BJ (cell line): ENCODE measurements around the gene GAK. TPM values are rescaled to one million over a fixed set of nuclear protein-coding genes. Genes with fewer than 3 reads are reported as not detected.

Experiments used
- CTCF ChIA-PET: fragments of 350-600 bp; formaldehyde crosslinking; extraction: SDS; loops from one replicate; lab custom pipeline; 2021; ENCODE audit warnings: antibody characterized with exemption, inconsistent platforms; lab: Yijun Ruan, JAX
- POLR2A ChIA-PET: fragments of 300-600 bp; sonication (Branson Sonifier 250); formaldehyde crosslinking; extraction: SDS; loops from one replicate; lab custom pipeline; 2021; ENCODE audit warnings: antibody characterized with exemption; lab: Charles Lee
- DNase-seq: peaks from one replicate; pipeline ENCODE4 v3.0.0-alpha.2; 2011; ENCODE audit warnings: low read depth
- H3K27me3 ChIP-seq: 2 replicates; pipeline ENCODE4 v1.6.0; 2011; ENCODE audit warnings: low read length; ENCODE audit not compliant: control insufficient read depth, insufficient read depth
- H3K36me3 ChIP-seq: 2 replicates; pipeline ENCODE4 v1.5.1; 2011; ENCODE audit warnings: low read length; ENCODE audit not compliant: control insufficient read depth, insufficient read depth
- H3K4me3 ChIP-seq: 2 replicates; pipeline ENCODE4 v1.5.1; 2011; ENCODE audit warnings: low read depth, mild to moderate bottlenecking, control low read depth, low read length
- polyA plus RNA-seq: library from polyadenylated mRNA; depleted of rRNA; stranded (reverse); fragments of >200 nt; gene quantifications from 2 replicates; pipeline ENCODE4 v1.2.3, GENCODE V29; 2011
- TF ChIP-seq, protein P1 (sequence below): IDR thresholded peaks from 2 replicates; pipeline ENCODE4 v1.5.1; 2011; ENCODE audit warnings: low read depth, mild to moderate bottlenecking, control low read depth, inconsistent platforms, low read length, moderate library complexity; ENCODE audit not compliant: insufficient read depth

GAK gene
- polyA plus RNA-seq, 1 experiment, result 26.3 TPM

GRCh38 chr4:821181-821591 is 110.9 kb downstream of the GAK start:
- Histone ChIP-seq H3K27me3 (peaks cover 32% of the 10 kb centered on the region), H3K4me3 (no peak overlapping the region), H3K36me3 (no peaks in the 10 kb centered on the region)
- ChIA-PET POLR2A (no interaction called here), CTCF (no interaction called here)
- no peak for DNase-seq
- TF ChIP-seq, protein P1, sequence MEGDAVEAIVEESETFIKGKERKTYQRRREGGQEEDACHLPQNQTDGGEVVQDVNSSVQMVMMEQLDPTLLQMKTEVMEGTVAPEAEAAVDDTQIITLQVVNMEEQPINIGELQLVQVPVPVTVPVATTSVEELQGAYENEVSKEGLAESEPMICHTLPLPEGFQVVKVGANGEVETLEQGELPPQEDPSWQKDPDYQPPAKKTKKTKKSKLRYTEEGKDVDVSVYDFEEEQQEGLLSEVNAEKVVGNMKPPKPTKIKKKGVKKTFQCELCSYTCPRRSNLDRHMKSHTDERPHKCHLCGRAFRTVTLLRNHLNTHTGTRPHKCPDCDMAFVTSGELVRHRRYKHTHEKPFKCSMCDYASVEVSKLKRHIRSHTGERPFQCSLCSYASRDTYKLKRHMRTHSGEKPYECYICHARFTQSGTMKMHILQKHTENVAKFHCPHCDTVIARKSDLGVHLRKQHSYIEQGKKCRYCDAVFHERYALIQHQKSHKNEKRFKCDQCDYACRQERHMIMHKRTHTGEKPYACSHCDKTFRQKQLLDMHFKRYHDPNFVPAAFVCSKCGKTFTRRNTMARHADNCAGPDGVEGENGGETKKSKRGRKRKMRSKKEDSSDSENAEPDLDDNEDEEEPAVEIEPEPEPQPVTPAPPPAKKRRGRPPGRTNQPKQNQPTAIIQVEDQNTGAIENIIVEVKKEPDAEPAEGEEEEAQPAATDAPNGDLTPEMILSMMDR, result no peak

DNA sequence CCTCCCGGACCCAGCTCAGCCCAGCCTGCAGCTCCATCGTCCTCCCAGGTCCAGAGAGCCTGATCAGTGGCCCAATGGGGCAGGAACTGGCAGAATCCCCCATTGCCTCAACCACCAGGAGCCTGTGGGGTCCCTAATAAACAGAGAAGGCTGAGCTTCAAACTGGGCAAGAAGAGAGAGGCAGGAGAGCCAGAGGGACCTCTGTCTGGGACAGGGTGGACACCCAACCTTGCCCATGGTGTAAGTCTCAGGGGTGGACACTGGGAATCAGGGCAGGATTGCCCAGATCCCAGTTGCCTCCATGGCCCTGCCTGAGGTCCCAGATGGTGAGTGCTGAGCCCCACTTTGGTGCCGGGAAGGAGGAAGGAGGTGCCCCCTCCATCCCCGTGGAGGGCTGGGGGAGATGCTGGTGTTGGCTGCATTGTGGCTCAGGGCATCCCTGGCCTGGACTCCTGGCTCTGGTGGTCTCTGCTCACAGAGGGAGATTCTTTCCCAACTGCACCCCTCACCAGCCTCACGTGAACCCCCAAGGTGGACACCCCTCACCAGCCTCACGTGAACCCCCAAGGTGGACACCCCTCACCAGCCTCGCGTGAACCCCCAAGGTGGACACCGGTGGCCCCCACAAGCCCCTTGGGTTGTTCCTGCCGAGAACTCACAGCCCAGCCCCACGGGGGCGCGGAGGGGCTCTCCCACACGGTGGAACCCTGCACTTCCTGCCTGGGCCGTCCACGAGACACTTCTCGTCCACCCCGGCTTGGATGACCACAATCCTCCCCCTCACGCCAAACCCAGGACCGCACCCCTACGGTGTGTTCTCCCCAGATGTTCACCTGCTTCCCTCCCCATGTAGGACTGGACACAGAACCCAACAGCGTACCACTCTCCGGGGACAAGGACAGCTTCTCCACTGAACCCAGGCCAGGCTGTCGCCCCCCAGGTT is 111.6 kb downstream of the GAK start:
- H3K27me3 ChIP-seq, result peaks cover 32% of the 10 kb centered on the region
- no peak for DNase-seq
- ChIA-PET CTCF (no interaction called here), POLR2A (no interaction called here)
- no peaks in the 10 kb centered on the region for H3K36me3 ChIP-seq
- TF ChIP-seq, protein P1, result no peak
- no peak overlapping the region for H3K4me3 ChIP-seq

DNA sequence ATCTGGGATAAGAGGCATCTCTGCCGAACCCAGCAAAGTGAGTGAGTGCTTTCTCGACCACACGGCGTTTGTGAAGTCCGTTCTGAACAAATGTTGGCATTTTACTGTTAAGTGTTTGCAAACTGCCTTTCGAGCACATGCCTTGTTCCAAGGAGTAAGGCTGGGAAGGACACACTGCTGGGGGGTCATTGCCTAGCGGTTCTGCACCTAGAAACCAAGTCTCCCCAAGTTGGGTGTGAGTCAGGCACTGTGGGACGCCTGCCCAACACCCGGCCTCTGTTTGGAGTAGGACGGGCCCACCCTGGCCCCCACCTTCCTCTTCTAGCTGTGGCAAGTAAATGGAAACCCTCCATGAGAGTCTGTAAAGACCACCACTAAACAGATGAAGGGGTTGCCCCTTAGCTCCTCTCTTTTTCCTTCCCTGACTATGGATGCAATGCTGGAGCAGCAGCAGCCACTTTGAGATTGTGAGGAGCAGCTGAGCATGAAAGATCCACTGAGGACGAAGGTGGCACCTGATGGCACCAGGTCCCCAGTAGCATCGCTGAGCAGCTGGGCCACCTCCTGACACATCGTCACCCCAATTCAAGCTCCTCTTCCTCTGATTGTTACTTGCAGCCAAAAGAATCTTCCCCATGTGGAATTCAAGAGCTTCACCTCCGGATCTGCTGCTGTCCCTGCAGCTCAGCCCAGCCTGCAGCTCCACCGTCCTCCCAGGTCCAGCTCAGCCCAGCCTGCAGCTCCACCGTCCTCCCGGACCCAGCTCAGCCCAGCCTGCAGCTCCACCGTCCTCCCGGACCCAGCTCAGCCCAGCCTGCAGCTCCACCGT is 112.5 kb downstream of the GAK start:
- POLR2A ChIA-PET, result no interaction called here
- no peak for DNase-seq
- H3K27me3 ChIP-seq, result peaks cover 27% of the 10 kb centered on the region

GRCh38 chr4:818106-818921 is 113.8 kb downstream of the GAK start:
- H3K4me3 ChIP-seq, result no peak overlapping the region
- H3K36me3 ChIP-seq, result no peaks in the 10 kb centered on the region
- CTCF ChIA-PET, result no interaction called here
- POLR2A ChIA-PET, result no interaction called here
- TF ChIP-seq, protein P1, result no peak
- H3K27me3 ChIP-seq, result peaks cover 21% of the 10 kb centered on the region
- DNase-seq, result no peak

More for the DNA sequence above, 112.5 kb downstream of the GAK start:
- no peaks in the 10 kb centered on the region for H3K36me3 ChIP-seq
- H3K4me3 ChIP-seq, result no peak overlapping the region
- CTCF ChIA-PET, result no interaction called here
- TF ChIP-seq, protein P1, result no peak
